Smooth muscle cell (in vitro differentiated cells): ENCODE measurements around the gene CNFN. TPM values are rescaled to one million over a fixed set of nuclear protein-coding genes. Genes with fewer than 3 reads are reported as not detected.

ENCODE experiments used
- DNase-seq: peaks from one replicate; lab custom pipeline; 2025; ENCODE audit not compliant: unreplicated experiment; lab: John Stamatoyannopoulos, UW
- H2AFZ ChIP-seq: fragments of 200-600 bp; sonication (generic); 2 replicates; pipeline ENCODE4 v1.6.0; 2016; ENCODE audit warnings: antibody characterized with exemption, low read depth, mild to moderate bottlenecking
- H3F3A ChIP-seq: fragments of 200-600 bp; sonication (generic); 2 replicates; pipeline ENCODE4 v1.6.0; 2017; ENCODE audit warnings: antibody characterized with exemption, low read depth
- H3K27ac ChIP-seq: fragments of 200-600 bp; sonication (generic); 2 replicates; pipeline ENCODE4 v1.5.1; 2016; ENCODE audit warnings: low read depth, mild to moderate bottlenecking
- H3K27me3 ChIP-seq: fragments of 200-600 bp; sonication (generic); 2 replicates; pipeline ENCODE4 v1.6.1; 2016; ENCODE audit warnings: low read depth, mild to moderate bottlenecking
- H3K36me3 ChIP-seq: fragments of 200-600 bp; sonication (generic); 2 replicates; pipeline ENCODE4 v1.5.1; 2016; ENCODE audit warnings: low read depth
- H3K4me1 ChIP-seq: fragments of 200-600 bp; sonication (generic); 2 replicates; pipeline ENCODE4 v1.5.1; 2016; ENCODE audit warnings: low read depth
- H3K4me2 ChIP-seq: fragments of 200-600 bp; sonication (generic); 2 replicates; pipeline ENCODE4 v1.6.0; 2016; ENCODE audit warnings: mild to moderate bottlenecking
- H3K4me3 ChIP-seq: fragments of 200-600 bp; sonication (generic); 2 replicates; pipeline ENCODE4 v1.5.1; 2016; ENCODE audit warnings: mild to moderate bottlenecking
- H3K79me2 ChIP-seq: fragments of 200-600 bp; sonication (generic); 2 replicates; pipeline ENCODE4 v1.6.0; 2016; ENCODE audit warnings: low read depth, mild to moderate bottlenecking
- H3K9ac ChIP-seq: fragments of 200-600 bp; sonication (generic); 2 replicates; pipeline ENCODE4 v1.6.0; 2016; ENCODE audit warnings: low read depth
- H3K9me3 ChIP-seq: fragments of 200-600 bp; sonication (generic); replicated peaks from 2 replicates; pipeline ENCODE4 v1.5.1; 2016; ENCODE audit warnings: low read depth
- H4K20me1 ChIP-seq: fragments of 200-600 bp; sonication (generic); 2 replicates; pipeline ENCODE4 v1.6.0; 2016; ENCODE audit warnings: low read depth
- WGBS: methylation state at CpG from one replicate; pipeline ENCODE4 v1.1.7; 2016; ENCODE audit warnings: low lambda C conversion rate; 5-methylcytosine and 5-hydroxymethylcytosine counted together
- polyA plus RNA-seq: library from polyadenylated mRNA; unstranded; fragments of >200 nt; fragmentation: Nextera tagmentation; extraction: Ambion mirVana; gene quantifications from 2 replicates; pipeline ENCODE4 v1.2.1, GENCODE V29; 2016
- total RNA-seq: library from RNA; depleted of rRNA; stranded (reverse); fragments of >200 nt; gene quantifications from 2 replicates; pipeline ENCODE4 v1.2.3, GENCODE V29; 2014
- TF ChIP-seq, protein P1 (sequence below): fragments of 200-600 bp; sonication (generic); IDR thresholded peaks from 2 replicates; pipeline ENCODE4 v1.5.1; 2017; ENCODE audit warnings: borderline replicate concordance, mild to moderate bottlenecking, antibody characterized with exemption; ENCODE audit not compliant: insufficient read depth, poor library complexity, severe bottlenecking

Gene CNFN
- total and polyA plus RNA-seq, 2 experiments from 2014 or later, result 24.1 to 44.9 TPM

DNA sequence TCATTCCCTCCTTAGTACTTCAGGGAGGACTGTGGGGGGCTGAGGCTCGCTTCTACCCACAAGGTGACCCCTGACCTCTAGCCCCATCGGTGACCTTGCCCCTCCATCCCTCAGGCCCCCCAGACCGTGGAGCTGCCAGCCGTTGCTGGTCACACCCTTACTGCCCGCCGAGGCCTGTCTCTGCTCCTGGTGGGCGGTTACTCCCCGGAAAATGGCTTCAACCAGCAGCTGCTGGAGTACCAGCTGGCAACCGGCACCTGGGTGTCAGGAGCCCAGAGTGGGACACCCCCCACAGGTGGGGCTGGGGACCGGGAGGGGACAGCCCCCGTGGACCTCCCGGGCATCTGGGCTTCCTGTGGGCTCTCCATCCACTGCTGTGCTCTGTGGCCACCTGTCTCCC is 32.8 kb downstream of the CNFN start:
- Histone ChIP-seq H3K4me1 (no peaks in the 10 kb centered on the region), H3K4me3 (no peak overlapping the region), H3K79me2 (no peaks in the 10 kb centered on the region), H3K9ac (no peak overlapping the region), H3K27me3 (no peaks in the 10 kb centered on the region), H2AFZ (no peak overlapping the region), H4K20me1 (no peaks in the 10 kb centered on the region), H3K27ac (no peak overlapping the region), H3K36me3 (no peaks in the 10 kb centered on the region), H3K9me3 (no peaks in the 10 kb centered on the region), H3K4me2 (no peak overlapping the region), H3F3A (no peaks in the 10 kb centered on the region)
- DNase-seq, result no peak
- 94% methylated on average over 12 of the region's 12 CpGs for WGBS
- TF ChIP-seq, protein P1, sequence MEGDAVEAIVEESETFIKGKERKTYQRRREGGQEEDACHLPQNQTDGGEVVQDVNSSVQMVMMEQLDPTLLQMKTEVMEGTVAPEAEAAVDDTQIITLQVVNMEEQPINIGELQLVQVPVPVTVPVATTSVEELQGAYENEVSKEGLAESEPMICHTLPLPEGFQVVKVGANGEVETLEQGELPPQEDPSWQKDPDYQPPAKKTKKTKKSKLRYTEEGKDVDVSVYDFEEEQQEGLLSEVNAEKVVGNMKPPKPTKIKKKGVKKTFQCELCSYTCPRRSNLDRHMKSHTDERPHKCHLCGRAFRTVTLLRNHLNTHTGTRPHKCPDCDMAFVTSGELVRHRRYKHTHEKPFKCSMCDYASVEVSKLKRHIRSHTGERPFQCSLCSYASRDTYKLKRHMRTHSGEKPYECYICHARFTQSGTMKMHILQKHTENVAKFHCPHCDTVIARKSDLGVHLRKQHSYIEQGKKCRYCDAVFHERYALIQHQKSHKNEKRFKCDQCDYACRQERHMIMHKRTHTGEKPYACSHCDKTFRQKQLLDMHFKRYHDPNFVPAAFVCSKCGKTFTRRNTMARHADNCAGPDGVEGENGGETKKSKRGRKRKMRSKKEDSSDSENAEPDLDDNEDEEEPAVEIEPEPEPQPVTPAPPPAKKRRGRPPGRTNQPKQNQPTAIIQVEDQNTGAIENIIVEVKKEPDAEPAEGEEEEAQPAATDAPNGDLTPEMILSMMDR, result no peak

DNA sequence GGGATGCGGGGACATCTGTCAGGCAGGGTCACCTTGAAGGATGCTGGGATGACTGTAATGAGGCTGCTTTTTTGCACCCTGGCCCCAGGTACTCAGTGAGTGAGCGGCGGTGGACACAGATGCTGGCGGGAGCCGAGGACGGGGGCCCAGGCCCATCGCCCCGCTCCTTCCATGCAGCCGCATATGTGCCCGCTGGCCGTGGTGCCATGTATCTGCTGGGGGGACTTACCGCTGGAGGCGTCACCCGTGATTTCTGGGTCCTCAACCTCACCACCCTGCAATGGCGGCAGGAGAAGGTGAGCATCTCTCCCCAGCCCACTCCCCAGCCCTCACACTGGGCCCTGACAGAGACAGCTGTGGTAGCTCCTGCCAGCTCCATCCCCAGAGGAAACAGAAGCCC is 33.4 kb downstream of the CNFN start:
- WGBS, result 98% methylated on average over 15 of the region's 15 CpGs
- H3K9ac ChIP-seq, result no peak overlapping the region
- DNase-seq, result no peak
- TF ChIP-seq, protein P1, result no peak
- H2AFZ ChIP-seq, result no peak overlapping the region
- no peaks in the 10 kb centered on the region for H3F3A ChIP-seq
- H3K4me3 ChIP-seq, result no peak overlapping the region
- no peaks in the 10 kb centered on the region for H3K9me3 ChIP-seq
- H3K79me2 ChIP-seq, result no peaks in the 10 kb centered on the region
- H4K20me1 ChIP-seq, result no peaks in the 10 kb centered on the region
- no peaks in the 10 kb centered on the region for H3K4me1 ChIP-seq
- no peak overlapping the region for H3K4me2 ChIP-seq
- H3K27me3 ChIP-seq, result no peaks in the 10 kb centered on the region
- no peak overlapping the region for H3K27ac ChIP-seq
- H3K36me3 ChIP-seq, result no peaks in the 10 kb centered on the region

GRCh38 chr19:42355896-42356295 is 34.2 kb downstream of the CNFN start:
- Histone ChIP-seq H3K36me3 (no peaks in the 10 kb centered on the region), H3K4me1 (no peaks in the 10 kb centered on the region), H3K9ac (no peak overlapping the region), H3K27me3 (no peaks in the 10 kb centered on the region), H3K9me3 (no peaks in the 10 kb centered on the region), H3K4me2 (no peak overlapping the region), H2AFZ (no peak overlapping the region), H3K79me2 (no peaks in the 10 kb centered on the region), H3F3A (no peaks in the 10 kb centered on the region), H4K20me1 (no peaks in the 10 kb centered on the region), H3K27ac (no peak overlapping the region), H3K4me3 (no peak overlapping the region)
- DNase-seq, result no peak
- TF ChIP-seq, protein P1, result no peak
- WGBS, result 96% methylated on average over 12 of the region's 12 CpGs

DNA sequence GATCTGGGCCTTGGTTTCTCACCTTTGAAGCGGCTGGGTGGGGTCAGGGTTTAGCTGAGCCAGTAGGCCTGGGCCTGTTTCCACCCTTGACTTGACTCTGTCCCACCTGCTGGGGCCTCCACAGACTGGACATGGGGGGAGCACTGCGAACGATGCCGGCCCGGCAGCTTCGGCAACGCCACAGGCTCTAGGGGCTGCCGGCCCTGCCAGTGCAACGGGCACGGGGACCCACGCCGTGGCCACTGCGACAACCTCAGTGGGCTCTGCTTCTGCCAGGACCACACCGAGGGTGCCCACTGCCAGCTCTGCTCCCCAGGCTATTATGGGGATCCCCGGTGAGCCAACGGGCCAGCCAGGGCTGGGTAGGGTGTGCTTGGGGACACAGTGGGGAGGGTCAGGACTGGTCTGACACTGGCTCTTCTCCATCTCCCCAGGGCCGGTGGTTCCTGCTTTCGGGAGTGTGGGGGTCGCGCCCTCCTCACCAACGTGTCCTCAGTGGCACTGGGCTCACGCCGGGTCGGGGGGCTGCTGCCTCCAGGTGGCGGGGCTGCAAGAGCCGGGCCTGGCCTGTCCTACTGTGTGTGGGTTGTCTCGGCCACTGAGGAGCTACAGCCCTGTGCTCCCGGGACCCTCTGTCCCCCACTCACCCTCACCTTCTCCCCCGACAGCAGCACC is 36.6 kb downstream of the CNFN start:
- no peaks in the 10 kb centered on the region for H3K27me3 ChIP-seq
- 99% methylated on average over 26 of the region's 29 CpGs for WGBS
- no peak overlapping the region for H3K9ac ChIP-seq
- no peak for DNase-seq
- H3K4me3 ChIP-seq, result no peak overlapping the region
- H4K20me1 ChIP-seq, result no peaks in the 10 kb centered on the region
- no peak overlapping the region for H3K4me2 ChIP-seq
- no peak overlapping the region for H2AFZ ChIP-seq
- no peaks in the 10 kb centered on the region for H3K36me3 ChIP-seq
- no peaks in the 10 kb centered on the region for H3F3A ChIP-seq
- TF ChIP-seq, protein P1, result no peak
- no peaks in the 10 kb centered on the region for H3K79me2 ChIP-seq
- no peak overlapping the region for H3K27ac ChIP-seq
- H3K9me3 ChIP-seq, result no peaks in the 10 kb centered on the region
- no peaks in the 10 kb centered on the region for H3K4me1 ChIP-seq
